ENCODE results near the gene LRRC37A2. TPM values are rescaled to one million over a fixed set of nuclear protein-coding genes. Genes with fewer than 3 reads are reported as not detected.
"Not testable (repeated sequence)": the region's sequence is repeated elsewhere in the genome, so short reads cannot be mapped to it uniquely, and the experiment has no call there.

The LRRC37A2 gene
- total RNA-seq: 7.7 and 10.8 TPM in 2 replicates

GRCh38 chr17:46512168-46512567, at the start of gene LRRC37A2:
Gene LRRC37A2, plus strand, starts transcription at chr17:46512468. Its CDS starts 245 bp downstream, at chr17:46512713.
- DNase-seq (ENCODE audit: low read depth); H3K4me3 ChIP-seq (ENCODE audit: low read depth, low read length): not testable (repeated sequence)

DNA sequence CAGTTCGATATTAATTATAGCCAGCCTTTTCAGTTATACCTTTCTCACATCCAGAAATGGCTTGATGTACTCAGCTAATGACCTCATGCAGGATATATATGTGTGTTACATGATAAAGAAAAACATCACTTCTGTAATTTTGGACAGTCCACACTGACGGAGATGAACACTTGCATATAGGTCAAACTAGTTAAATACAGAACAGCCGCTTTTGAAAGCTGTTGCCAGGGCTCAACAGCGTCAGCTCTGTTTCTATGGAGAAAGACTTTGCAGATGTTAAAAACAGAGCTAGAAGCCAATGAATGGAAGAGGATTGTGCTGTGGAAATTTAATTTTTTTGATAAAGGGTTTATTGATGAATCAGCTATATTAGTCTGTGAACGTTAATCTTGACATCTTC, 44.6 kb upstream of the LRRC37A2 start:
- not testable (repeated sequence) for H3K4me3 ChIP-seq (ENCODE audit: low read depth, low read length); DNase-seq (ENCODE audit: low read depth)

DNA sequence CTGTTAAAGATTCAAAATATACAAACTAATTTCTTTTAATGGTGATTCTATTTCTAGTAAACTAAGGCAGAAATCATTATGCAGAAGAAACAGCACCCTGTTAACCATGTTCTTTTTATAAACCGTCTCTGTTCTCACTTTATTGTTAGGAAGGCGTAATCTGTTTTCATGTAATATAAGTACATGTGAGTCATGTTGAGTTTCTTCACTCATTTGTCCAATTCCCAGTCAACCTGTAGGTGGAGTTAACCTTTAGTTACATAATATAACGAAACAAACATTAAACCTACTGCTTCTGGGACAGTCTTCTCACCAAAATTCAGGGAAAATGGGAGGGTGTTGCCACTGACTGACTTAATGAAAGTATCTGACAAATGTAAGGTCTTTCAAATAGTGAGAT, 37.8 kb upstream of the LRRC37A2 start:
- H3K4me3 ChIP-seq (ENCODE audit: low read depth, low read length); DNase-seq (ENCODE audit: low read depth): not testable (repeated sequence)

- DNase-seq (ENCODE audit: low read depth); H3K4me3 ChIP-seq (ENCODE audit: low read depth, low read length): not testable (repeated sequence)
These were observed 36.7 kb upstream of the LRRC37A2 start for GRCh38 chr17:46475583-46475982.

DNA sequence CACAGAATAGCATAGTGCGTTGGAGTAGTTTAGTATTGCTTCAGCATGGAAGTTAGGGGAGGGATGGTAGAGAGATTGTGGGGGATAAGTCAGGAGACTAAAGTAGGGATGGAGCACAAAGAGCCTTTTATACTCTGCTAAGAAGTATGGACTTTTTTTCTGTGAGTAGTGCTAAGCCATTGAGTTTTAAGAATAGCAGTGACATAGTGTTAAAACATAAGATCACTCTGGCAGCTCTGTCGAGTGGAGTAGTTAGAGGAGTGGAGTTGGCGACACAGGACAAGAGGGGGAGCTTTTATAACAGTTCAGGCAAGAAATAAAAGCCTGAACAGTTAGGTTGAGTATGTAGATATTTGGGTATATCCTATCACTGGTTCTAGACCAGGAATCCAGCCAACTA, 33.4 kb upstream of the LRRC37A2 start:
- not testable (repeated sequence) for H3K4me3 ChIP-seq (ENCODE audit: low read depth, low read length); DNase-seq (ENCODE audit: low read depth)

GRCh38 chr17:46481310-46481709, 31.0 kb upstream of the LRRC37A2 start:
- DNase-seq (ENCODE audit: low read depth): not testable (repeated sequence)

GRCh38 chr17:46492021-46492420, 20.2 kb upstream of the LRRC37A2 start:
- H3K4me3 ChIP-seq (ENCODE audit: low read depth, low read length); DNase-seq (ENCODE audit: low read depth): not testable (repeated sequence)

More at GRCh38 chr17:46481310-46481709, 31.0 kb upstream of the LRRC37A2 start:
- H3K4me3 ChIP-seq (ENCODE audit: low read depth, low read length): not testable (repeated sequence)

DNA sequence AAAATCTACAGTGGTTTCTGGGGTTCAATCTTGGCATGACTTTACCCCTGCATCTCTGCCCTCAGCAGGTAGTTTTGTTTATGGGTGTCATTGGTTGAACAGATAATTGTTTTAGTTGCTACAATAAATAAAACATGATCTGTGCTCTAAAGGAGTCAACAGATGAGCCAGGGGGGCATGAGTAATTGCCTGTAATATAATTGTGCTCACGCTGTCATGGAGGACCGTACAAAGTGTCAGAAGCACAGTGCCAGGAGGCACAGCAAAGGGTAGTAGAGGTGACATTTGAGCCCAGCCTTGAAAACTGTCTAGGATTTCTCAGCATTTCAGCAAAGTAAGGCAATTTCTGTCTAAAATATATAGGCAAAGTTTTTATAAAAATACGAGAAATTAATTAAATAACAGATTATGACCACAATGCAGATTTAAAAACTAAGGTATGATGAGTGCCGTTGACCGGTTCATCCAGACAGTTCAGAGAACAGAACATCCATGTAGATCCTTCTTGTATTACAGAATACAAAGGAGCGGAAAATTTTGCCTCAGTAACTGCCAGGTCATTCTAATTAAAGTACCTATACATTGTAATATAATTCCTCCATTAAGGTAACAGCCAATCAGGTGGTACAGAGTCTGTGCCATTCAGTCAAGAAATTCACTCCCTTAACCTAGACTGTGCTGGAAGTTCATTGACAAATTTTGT, 12.7 kb upstream of the LRRC37A2 start:
- not testable (repeated sequence) for H3K4me3 ChIP-seq (ENCODE audit: low read depth, low read length); DNase-seq (ENCODE audit: low read depth)

GRCh38 chr17:46505896-46506295, 6.4 kb upstream of the LRRC37A2 start:
- not testable (repeated sequence) for DNase-seq (ENCODE audit: low read depth); H3K4me3 ChIP-seq (ENCODE audit: low read depth, low read length)

GRCh38 chr17:46534716-46535115, 22.4 kb downstream of the LRRC37A2 start:
- not testable (repeated sequence) for DNase-seq (ENCODE audit: low read depth); H3K4me3 ChIP-seq (ENCODE audit: low read depth, low read length)

- DNase-seq (ENCODE audit: low read depth); H3K4me3 ChIP-seq (ENCODE audit: low read depth, low read length): not testable (repeated sequence)
These were observed 36.3 kb downstream of the LRRC37A2 start for GRCh38 chr17:46548607-46549006.

GRCh38 chr17:46559155-46559554, 46.9 kb downstream of the LRRC37A2 start:
- not testable (repeated sequence) for H3K4me3 ChIP-seq (ENCODE audit: low read depth, low read length); DNase-seq (ENCODE audit: low read depth)

DNA sequence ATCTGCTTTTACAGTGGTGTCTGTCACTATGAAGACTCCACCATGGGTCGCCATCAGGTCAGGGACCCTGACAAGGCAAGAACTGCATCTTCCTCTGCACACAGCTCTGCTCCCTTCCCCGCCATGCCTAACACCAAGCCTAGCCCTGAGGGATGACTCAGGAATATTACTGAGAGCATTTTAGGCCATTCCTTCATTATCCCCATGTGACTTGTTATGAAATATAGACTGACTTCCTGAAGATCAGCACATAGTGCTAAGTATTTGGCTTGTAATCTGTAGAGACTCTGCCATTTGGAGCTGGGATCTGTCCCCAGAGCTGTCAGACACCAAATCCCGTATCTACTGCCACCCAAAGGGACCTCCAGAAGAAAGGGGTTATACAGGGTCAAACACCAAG, 47.8 kb downstream of the LRRC37A2 start:
- not testable (repeated sequence) for DNase-seq (ENCODE audit: low read depth); H3K4me3 ChIP-seq (ENCODE audit: low read depth, low read length)

- DNase-seq (ENCODE audit: low read depth); H3K4me3 ChIP-seq (ENCODE audit: low read depth, low read length): not testable (repeated sequence)
These were observed 54.0 kb downstream of the LRRC37A2 start for GRCh38 chr17:46566284-46566683.

- DNase-seq (ENCODE audit: low read depth): not testable (repeated sequence)
These were observed 54.7 kb downstream of the LRRC37A2 start for GRCh38 chr17:46566980-46567379.

DNA sequence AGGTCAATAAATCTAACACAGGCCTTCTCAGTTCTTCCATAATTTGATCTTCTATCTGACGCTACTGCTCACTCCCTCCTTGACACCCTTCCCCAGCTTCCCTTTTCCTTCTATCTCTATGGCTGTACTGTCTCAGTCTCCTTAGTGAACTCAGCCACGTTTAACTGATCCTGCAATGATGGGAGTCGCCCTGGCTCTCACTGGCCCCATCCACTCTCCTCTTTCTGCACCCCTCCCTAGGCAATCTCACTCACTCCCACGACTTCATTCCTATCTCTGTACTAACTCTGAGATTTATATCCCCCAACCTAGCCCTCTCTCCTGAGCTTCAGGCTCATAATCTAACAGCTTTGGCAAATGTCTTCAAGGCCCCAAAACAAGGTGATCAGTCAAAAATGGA, 59.5 kb downstream of the LRRC37A2 start:
- not testable (repeated sequence) for DNase-seq (ENCODE audit: low read depth); H3K4me3 ChIP-seq (ENCODE audit: low read depth, low read length)

More at GRCh38 chr17:46566980-46567379, 54.7 kb downstream of the LRRC37A2 start:
- H3K4me3 ChIP-seq (ENCODE audit: low read depth, low read length): not testable (repeated sequence)

DNA sequence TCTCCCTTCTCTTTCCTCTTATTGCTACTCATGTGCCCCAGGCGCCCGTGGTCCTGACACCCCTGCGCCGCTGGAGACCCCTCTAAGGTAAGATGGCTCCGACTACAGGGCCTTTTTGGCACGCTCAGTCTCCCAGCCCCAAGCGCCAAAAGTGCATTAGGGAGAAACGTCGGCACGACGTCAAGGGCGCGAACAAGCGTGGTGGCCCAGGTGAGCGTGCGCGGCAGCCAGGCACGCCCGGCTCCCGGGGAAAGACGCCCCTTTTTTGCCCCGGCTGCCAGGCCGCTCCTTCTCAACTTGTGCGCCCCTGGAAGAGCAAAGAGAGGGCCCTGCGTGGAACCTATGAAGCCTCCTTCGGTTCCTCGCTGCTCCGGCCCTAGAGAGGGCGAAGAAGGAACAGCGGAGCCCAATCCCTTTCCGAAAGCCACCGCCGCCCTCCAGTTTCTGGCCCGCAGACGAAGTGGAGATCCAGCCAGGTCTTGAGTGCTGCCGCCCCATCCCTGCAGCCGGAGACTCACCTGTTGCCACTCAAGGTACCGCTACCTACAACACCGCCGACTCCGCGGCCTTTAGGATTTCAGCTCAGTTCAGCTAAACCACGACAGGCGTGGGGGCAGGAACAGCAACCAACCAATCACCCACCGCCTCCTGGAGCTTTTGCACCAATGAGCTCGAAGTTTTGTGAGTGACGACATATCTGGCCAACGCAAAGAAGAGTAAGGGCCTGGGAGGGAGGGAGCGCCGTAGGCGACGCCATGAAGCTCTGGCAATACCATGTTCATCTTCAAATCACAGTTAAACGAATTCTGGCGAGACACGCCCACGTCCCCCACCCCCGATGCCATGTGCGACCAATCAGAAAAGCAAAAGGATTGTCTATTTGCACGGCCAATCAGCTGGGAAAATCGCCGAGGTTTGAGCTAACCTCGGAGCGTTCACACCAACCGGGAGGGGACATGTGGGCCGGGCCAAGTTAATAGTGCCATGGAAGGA, 67.1 kb downstream of the LRRC37A2 start, which contains the start of gene ARL17A:
ARL17A (minus strand) TSS at position 609 of the 993 bp plus-strand sequence. CDS start 3,369 bp downstream, outside the sequence.
- not testable (repeated sequence) for DNase-seq (ENCODE audit: low read depth); H3K4me3 ChIP-seq (ENCODE audit: low read depth, low read length)

- H3K4me3 ChIP-seq (ENCODE audit: low read depth, low read length); DNase-seq (ENCODE audit: low read depth): not testable (repeated sequence)
These were observed 67.8 kb downstream of the LRRC37A2 start for GRCh38 chr17:46580082-46580481.

DNA sequence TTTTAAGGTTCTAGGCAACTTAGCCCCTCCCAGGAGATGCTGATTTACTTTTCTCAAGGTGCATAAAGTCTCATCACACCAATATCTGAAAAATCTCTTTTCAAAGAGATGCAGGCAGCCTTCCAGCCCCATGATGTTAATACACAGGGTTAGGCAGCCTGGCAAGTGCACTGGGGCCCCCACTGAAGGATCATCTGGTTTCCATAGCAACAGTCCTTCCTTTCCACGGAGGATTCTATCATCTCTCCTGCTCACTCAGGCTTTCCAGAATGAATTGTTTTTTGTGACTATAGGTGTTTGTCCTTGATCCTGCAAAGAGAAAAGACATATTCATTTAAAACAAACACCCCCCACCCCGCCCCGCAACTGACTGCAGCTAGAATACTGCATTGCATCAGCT, 73.2 kb downstream of the LRRC37A2 start:
- DNase-seq (ENCODE audit: low read depth); H3K4me3 ChIP-seq (ENCODE audit: low read depth, low read length): not testable (repeated sequence)
